ENCODE data around the gene CNTN1.

The CNTN1 gene

GRCh38 chr12:40937891-40938290 is 245.7 kb downstream of the CNTN1 start:
- no peaks in the 10 kb centered on the region for H3K27me3 ChIP-seq (ENCODE audit: insufficient read depth, low read length)
- no peak overlapping the region for H2AFZ ChIP-seq (ENCODE audit: low read depth, low read length)
- no peak overlapping the region for H3K4me3 ChIP-seq (ENCODE audit: low read length)
- H3K9me3 ChIP-seq (ENCODE audit: low read length): no peaks in the 10 kb centered on the region
- H3K4me1 ChIP-seq (ENCODE audit: insufficient read depth, low read length): no peaks in the 10 kb centered on the region
- H3K36me3 ChIP-seq (ENCODE audit: insufficient read depth, low read length): no peaks in the 10 kb centered on the region

- no peaks in the 10 kb centered on the region for H3K36me3 ChIP-seq (ENCODE audit: insufficient read depth, low read length)
These were observed 250.1 kb downstream of the CNTN1 start for GRCh38 chr12:40942326-40942725.

GRCh38 chr12:40945772-40946171 is 253.5 kb downstream of the CNTN1 start:
- Histone ChIP-seq H3K9me3 (ENCODE audit: low read length) (no peaks in the 10 kb centered on the region), H3K27me3 (ENCODE audit: insufficient read depth, low read length) (no peaks in the 10 kb centered on the region), H3K4me1 (ENCODE audit: insufficient read depth, low read length) (no peaks in the 10 kb centered on the region), H3K36me3 (ENCODE audit: insufficient read depth, low read length) (no peaks in the 10 kb centered on the region), H2AFZ (ENCODE audit: low read depth, low read length) (no peak overlapping the region), H3K4me3 (ENCODE audit: low read length) (no peak overlapping the region)

More at GRCh38 chr12:40942326-40942725, 250.1 kb downstream of the CNTN1 start:
- Histone ChIP-seq H3K4me1 (ENCODE audit: insufficient read depth, low read length) (no peaks in the 10 kb centered on the region), H2AFZ (ENCODE audit: low read depth, low read length) (no peak overlapping the region), H3K9me3 (ENCODE audit: low read length) (no peaks in the 10 kb centered on the region), H3K27me3 (ENCODE audit: insufficient read depth, low read length) (no peaks in the 10 kb centered on the region), H3K4me3 (ENCODE audit: low read length) (no peak overlapping the region)

- no peak overlapping the region for H2AFZ ChIP-seq (ENCODE audit: low read depth, low read length)
- no peak overlapping the region for H3K4me3 ChIP-seq (ENCODE audit: low read length)
- H3K36me3 ChIP-seq (ENCODE audit: insufficient read depth, low read length): no peaks in the 10 kb centered on the region
- H3K27me3 ChIP-seq (ENCODE audit: insufficient read depth, low read length): no peaks in the 10 kb centered on the region
- H3K9me3 ChIP-seq (ENCODE audit: low read length): no peaks in the 10 kb centered on the region
- H3K4me1 ChIP-seq (ENCODE audit: insufficient read depth, low read length): no peaks in the 10 kb centered on the region
These were observed 254.5 kb downstream of the CNTN1 start for GRCh38 chr12:40946612-40947194.

GRCh38 chr12:40947797-40948196 is 255.6 kb downstream of the CNTN1 start:
- H3K4me3 ChIP-seq (ENCODE audit: low read length): no peak overlapping the region
- H3K4me1 ChIP-seq (ENCODE audit: insufficient read depth, low read length): no peaks in the 10 kb centered on the region
- H3K27me3 ChIP-seq (ENCODE audit: insufficient read depth, low read length): no peaks in the 10 kb centered on the region
- H2AFZ ChIP-seq (ENCODE audit: low read depth, low read length): no peak overlapping the region
- H3K36me3 ChIP-seq (ENCODE audit: insufficient read depth, low read length): no peaks in the 10 kb centered on the region
- no peaks in the 10 kb centered on the region for H3K9me3 ChIP-seq (ENCODE audit: low read length)

GRCh38 chr12:40953076-40953475 is 260.8 kb downstream of the CNTN1 start:
- H3K27me3 ChIP-seq (ENCODE audit: insufficient read depth, low read length): no peaks in the 10 kb centered on the region
- H3K4me3 ChIP-seq (ENCODE audit: low read length): no peak overlapping the region
- H3K4me1 ChIP-seq (ENCODE audit: insufficient read depth, low read length): no peaks in the 10 kb centered on the region
- no peaks in the 10 kb centered on the region for H3K36me3 ChIP-seq (ENCODE audit: insufficient read depth, low read length)
- H3K9me3 ChIP-seq (ENCODE audit: low read length): no peaks in the 10 kb centered on the region
- no peak overlapping the region for H2AFZ ChIP-seq (ENCODE audit: low read depth, low read length)

GRCh38 chr12:40957417-40957816 is 265.2 kb downstream of the CNTN1 start:
- no peaks in the 10 kb centered on the region for H3K4me1 ChIP-seq (ENCODE audit: insufficient read depth, low read length)
- no peaks in the 10 kb centered on the region for H3K9me3 ChIP-seq (ENCODE audit: low read length)
- no peak overlapping the region for H3K4me3 ChIP-seq (ENCODE audit: low read length)
- H3K27me3 ChIP-seq (ENCODE audit: insufficient read depth, low read length): no peaks in the 10 kb centered on the region
- H3K36me3 ChIP-seq (ENCODE audit: insufficient read depth, low read length): no peaks in the 10 kb centered on the region
- H2AFZ ChIP-seq (ENCODE audit: low read depth, low read length): no peak overlapping the region

- Histone ChIP-seq H3K27me3 (ENCODE audit: insufficient read depth, low read length) (no peaks in the 10 kb centered on the region), H3K9me3 (ENCODE audit: low read length) (no peaks in the 10 kb centered on the region), H2AFZ (ENCODE audit: low read depth, low read length) (no peak overlapping the region), H3K36me3 (ENCODE audit: insufficient read depth, low read length) (no peaks in the 10 kb centered on the region), H3K4me1 (ENCODE audit: insufficient read depth, low read length) (no peaks in the 10 kb centered on the region), H3K4me3 (ENCODE audit: low read length) (no peak overlapping the region)
These were observed 266.8 kb downstream of the CNTN1 start for GRCh38 chr12:40959041-40959440.

GRCh38 chr12:40963751-40964150 is 271.5 kb downstream of the CNTN1 start:
- no peak overlapping the region for H2AFZ ChIP-seq (ENCODE audit: low read depth, low read length)
- no peaks in the 10 kb centered on the region for H3K9me3 ChIP-seq (ENCODE audit: low read length)
- H3K4me3 ChIP-seq (ENCODE audit: low read length): no peak overlapping the region
- H3K36me3 ChIP-seq (ENCODE audit: insufficient read depth, low read length): no peaks in the 10 kb centered on the region
- H3K4me1 ChIP-seq (ENCODE audit: insufficient read depth, low read length): no peaks in the 10 kb centered on the region
- no peaks in the 10 kb centered on the region for H3K27me3 ChIP-seq (ENCODE audit: insufficient read depth, low read length)

GRCh38 chr12:40969796-40970195 is 277.6 kb downstream of the CNTN1 start:
- Histone ChIP-seq H2AFZ (ENCODE audit: low read depth, low read length) (no peak overlapping the region), H3K4me1 (ENCODE audit: insufficient read depth, low read length) (no peaks in the 10 kb centered on the region), H3K9me3 (ENCODE audit: low read length) (no peaks in the 10 kb centered on the region), H3K4me3 (ENCODE audit: low read length) (no peak overlapping the region), H3K27me3 (ENCODE audit: insufficient read depth, low read length) (no peaks in the 10 kb centered on the region), H3K36me3 (ENCODE audit: insufficient read depth, low read length) (no peaks in the 10 kb centered on the region)

- Histone ChIP-seq H3K36me3 (ENCODE audit: insufficient read depth, low read length) (no peaks in the 10 kb centered on the region), H2AFZ (ENCODE audit: low read depth, low read length) (no peak overlapping the region), H3K9me3 (ENCODE audit: low read length) (no peaks in the 10 kb centered on the region), H3K4me1 (ENCODE audit: insufficient read depth, low read length) (no peaks in the 10 kb centered on the region), H3K4me3 (ENCODE audit: low read length) (no peak overlapping the region), H3K27me3 (ENCODE audit: insufficient read depth, low read length) (no peaks in the 10 kb centered on the region)
These were observed 278.2 kb downstream of the CNTN1 start for GRCh38 chr12:40970320-40970907.

GRCh38 chr12:40971911-40972310 is 279.7 kb downstream of the CNTN1 start:
- no peaks in the 10 kb centered on the region for H3K27me3 ChIP-seq (ENCODE audit: insufficient read depth, low read length)
- H3K4me3 ChIP-seq (ENCODE audit: low read length): no peak overlapping the region
- H3K36me3 ChIP-seq (ENCODE audit: insufficient read depth, low read length): no peaks in the 10 kb centered on the region
- peaks cover 4% of the 10 kb centered on the region for H3K4me1 ChIP-seq (ENCODE audit: insufficient read depth, low read length)
- H3K9me3 ChIP-seq (ENCODE audit: low read length): no peaks in the 10 kb centered on the region
- H2AFZ ChIP-seq (ENCODE audit: low read depth, low read length): no peak overlapping the region

GRCh38 chr12:40976546-40976945 is 284.3 kb downstream of the CNTN1 start:
- Histone ChIP-seq H3K27me3 (ENCODE audit: insufficient read depth, low read length) (no peaks in the 10 kb centered on the region), H3K4me1 (ENCODE audit: insufficient read depth, low read length) (peaks cover 4% of the 10 kb centered on the region), H3K4me3 (ENCODE audit: low read length) (no peak overlapping the region), H2AFZ (ENCODE audit: low read depth, low read length) (peak overlapping the region; percentile 38), H3K36me3 (ENCODE audit: insufficient read depth, low read length) (no peaks in the 10 kb centered on the region), H3K9me3 (ENCODE audit: low read length) (no peaks in the 10 kb centered on the region)

GRCh38 chr12:40980427-40980961 is 288.3 kb downstream of the CNTN1 start:
- Histone ChIP-seq H3K9me3 (ENCODE audit: low read length) (no peaks in the 10 kb centered on the region), H3K36me3 (ENCODE audit: insufficient read depth, low read length) (no peaks in the 10 kb centered on the region), H2AFZ (ENCODE audit: low read depth, low read length) (no peak overlapping the region), H3K4me1 (ENCODE audit: insufficient read depth, low read length) (peaks cover 4% of the 10 kb centered on the region), H3K4me3 (ENCODE audit: low read length) (no peak overlapping the region), H3K27me3 (ENCODE audit: insufficient read depth, low read length) (no peaks in the 10 kb centered on the region)
